Measurements from ENCODE around the gene FXYD5.

DNA sequence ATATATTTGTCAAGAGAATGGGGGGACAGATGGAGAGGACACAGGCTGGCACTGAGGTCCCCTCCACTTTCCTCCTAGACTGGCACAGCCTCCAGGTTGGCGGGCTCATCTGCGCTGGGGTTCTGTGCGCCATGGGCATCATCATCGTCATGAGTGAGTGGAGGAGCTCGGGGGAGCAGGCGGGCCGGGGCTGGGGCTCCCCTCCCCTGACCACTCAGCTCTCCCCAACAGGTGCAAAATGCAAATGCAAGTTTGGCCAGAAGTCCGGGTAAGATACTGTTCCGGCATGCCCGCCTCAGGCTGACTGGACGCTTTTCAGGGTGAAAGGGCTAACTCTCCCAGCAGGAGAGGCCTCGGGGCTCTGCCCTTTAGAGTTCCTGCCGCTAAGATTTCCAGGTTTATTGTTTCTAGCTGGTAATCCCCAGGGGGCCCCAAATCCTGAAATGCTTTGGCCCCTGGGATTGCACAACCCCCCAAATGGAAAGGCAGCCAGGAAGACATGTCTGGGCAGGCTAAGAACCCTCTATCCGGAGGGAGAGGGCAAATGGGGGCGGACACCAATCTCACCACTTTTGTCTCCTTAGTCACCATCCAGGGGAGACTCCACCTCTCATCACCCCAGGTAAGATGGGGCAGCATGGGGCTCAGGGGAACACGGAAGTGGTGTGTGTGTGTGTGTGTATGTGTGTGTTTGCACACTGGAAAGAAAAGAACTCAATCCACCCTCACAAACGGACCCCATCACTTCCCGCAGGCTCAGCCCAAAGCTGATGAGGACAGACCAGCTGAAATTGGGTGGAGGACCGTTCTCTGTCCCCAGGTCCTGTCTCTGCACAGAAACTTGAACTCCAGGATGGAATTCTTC lies 31.6 kb upstream of the FXYD5 start:
- no peak for TF ChIP-seq POLR2A (IDR thresholded peaks at IDR 0.05; ENCODE audit: low read depth, low read length)
- TF ChIP-seq, protein P1, sequence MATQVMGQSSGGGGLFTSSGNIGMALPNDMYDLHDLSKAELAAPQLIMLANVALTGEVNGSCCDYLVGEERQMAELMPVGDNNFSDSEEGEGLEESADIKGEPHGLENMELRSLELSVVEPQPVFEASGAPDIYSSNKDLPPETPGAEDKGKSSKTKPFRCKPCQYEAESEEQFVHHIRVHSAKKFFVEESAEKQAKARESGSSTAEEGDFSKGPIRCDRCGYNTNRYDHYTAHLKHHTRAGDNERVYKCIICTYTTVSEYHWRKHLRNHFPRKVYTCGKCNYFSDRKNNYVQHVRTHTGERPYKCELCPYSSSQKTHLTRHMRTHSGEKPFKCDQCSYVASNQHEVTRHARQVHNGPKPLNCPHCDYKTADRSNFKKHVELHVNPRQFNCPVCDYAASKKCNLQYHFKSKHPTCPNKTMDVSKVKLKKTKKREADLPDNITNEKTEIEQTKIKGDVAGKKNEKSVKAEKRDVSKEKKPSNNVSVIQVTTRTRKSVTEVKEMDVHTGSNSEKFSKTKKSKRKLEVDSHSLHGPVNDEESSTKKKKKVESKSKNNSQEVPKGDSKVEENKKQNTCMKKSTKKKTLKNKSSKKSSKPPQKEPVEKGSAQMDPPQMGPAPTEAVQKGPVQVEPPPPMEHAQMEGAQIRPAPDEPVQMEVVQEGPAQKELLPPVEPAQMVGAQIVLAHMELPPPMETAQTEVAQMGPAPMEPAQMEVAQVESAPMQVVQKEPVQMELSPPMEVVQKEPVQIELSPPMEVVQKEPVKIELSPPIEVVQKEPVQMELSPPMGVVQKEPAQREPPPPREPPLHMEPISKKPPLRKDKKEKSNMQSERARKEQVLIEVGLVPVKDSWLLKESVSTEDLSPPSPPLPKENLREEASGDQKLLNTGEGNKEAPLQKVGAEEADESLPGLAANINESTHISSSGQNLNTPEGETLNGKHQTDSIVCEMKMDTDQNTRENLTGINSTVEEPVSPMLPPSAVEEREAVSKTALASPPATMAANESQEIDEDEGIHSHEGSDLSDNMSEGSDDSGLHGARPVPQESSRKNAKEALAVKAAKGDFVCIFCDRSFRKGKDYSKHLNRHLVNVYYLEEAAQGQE (IDR thresholded peaks at IDR 0.05; ENCODE audit: low read depth, low read length), result no peak
- no peak for TF ChIP-seq EZH2 (IDR thresholded peaks at IDR 0.05; ENCODE audit: borderline replicate concordance, control insufficient read depth, low read depth, low read length)
- TF ChIP-seq, protein P2, sequence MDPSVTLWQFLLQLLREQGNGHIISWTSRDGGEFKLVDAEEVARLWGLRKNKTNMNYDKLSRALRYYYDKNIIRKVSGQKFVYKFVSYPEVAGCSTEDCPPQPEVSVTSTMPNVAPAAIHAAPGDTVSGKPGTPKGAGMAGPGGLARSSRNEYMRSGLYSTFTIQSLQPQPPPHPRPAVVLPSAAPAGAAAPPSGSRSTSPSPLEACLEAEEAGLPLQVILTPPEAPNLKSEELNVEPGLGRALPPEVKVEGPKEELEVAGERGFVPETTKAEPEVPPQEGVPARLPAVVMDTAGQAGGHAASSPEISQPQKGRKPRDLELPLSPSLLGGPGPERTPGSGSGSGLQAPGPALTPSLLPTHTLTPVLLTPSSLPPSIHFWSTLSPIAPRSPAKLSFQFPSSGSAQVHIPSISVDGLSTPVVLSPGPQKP (IDR thresholded peaks at IDR 0.05; ENCODE audit: low read depth, low read length), result no peak
- TF ChIP-seq, protein P3, sequence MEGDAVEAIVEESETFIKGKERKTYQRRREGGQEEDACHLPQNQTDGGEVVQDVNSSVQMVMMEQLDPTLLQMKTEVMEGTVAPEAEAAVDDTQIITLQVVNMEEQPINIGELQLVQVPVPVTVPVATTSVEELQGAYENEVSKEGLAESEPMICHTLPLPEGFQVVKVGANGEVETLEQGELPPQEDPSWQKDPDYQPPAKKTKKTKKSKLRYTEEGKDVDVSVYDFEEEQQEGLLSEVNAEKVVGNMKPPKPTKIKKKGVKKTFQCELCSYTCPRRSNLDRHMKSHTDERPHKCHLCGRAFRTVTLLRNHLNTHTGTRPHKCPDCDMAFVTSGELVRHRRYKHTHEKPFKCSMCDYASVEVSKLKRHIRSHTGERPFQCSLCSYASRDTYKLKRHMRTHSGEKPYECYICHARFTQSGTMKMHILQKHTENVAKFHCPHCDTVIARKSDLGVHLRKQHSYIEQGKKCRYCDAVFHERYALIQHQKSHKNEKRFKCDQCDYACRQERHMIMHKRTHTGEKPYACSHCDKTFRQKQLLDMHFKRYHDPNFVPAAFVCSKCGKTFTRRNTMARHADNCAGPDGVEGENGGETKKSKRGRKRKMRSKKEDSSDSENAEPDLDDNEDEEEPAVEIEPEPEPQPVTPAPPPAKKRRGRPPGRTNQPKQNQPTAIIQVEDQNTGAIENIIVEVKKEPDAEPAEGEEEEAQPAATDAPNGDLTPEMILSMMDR (IDR thresholded peaks at IDR 0.05 in 2 of 3, conservative IDR thresholded peaks at IDR 0.05 in 1 of 3; ENCODE audit: control insufficient read depth in 2 of 3, extremely low read depth in 1 of 3, insufficient read depth in 1 of 3, low read depth in 3 of 3, low read length in 3 of 3), result no peak
- no peak for TF ChIP-seq FOS (IDR thresholded peaks at IDR 0.05; ENCODE audit: borderline replicate concordance, extremely low read depth, insufficient read length)
- TF ChIP-seq, protein P4, sequence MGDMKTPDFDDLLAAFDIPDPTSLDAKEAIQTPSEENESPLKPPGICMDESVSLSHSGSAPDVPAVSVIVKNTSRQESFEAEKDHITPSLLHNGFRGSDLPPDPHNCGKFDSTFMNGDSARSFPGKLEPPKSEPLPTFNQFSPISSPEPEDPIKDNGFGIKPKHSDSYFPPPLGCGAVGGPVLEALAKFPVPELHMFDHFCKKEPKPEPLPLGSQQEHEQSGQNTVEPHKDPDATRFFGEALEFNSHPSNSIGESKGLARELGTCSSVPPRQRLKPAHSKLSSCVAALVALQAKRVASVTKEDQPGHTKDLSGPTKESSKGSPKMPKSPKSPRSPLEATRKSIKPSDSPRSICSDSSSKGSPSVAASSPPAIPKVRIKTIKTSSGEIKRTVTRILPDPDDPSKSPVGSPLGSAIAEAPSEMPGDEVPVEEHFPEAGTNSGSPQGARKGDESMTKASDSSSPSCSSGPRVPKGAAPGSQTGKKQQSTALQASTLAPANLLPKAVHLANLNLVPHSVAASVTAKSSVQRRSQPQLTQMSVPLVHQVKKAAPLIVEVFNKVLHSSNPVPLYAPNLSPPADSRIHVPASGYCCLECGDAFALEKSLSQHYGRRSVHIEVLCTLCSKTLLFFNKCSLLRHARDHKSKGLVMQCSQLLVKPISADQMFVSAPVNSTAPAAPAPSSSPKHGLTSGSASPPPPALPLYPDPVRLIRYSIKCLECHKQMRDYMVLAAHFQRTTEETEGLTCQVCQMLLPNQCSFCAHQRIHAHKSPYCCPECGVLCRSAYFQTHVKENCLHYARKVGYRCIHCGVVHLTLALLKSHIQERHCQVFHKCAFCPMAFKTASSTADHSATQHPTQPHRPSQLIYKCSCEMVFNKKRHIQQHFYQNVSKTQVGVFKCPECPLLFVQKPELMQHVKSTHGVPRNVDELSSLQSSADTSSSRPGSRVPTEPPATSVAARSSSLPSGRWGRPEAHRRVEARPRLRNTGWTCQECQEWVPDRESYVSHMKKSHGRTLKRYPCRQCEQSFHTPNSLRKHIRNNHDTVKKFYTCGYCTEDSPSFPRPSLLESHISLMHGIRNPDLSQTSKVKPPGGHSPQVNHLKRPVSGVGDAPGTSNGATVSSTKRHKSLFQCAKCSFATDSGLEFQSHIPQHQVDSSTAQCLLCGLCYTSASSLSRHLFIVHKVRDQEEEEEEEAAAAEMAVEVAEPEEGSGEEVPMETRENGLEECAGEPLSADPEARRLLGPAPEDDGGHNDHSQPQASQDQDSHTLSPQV (IDR thresholded peaks at IDR 0.05), result no peak

Measured in GM12878 (cell line).